CD14-positive monocyte (primary cell): ENCODE results near the gene RASA2. TPM values are rescaled to one million over a fixed set of nuclear protein-coding genes. Genes with fewer than 3 reads are reported as not detected.

Experiments
- DNase-seq, 3 donors: peaks; one replicate each; pipeline ENCODE4 v3.0.0-alpha.2; 2011 to 2022
- H2AFZ ChIP-seq: 2 replicates; pipeline ENCODE4 v1.6.0; 2012; ENCODE audit warnings: mild to moderate bottlenecking, low read depth, low read length, inconsistent platforms; ENCODE audit not compliant: insufficient read depth, poor library complexity, severe bottlenecking
- H3K27ac ChIP-seq, 2 donors: 1 replicate in 1 of 2; 2 replicates in 1 of 2; pipeline ENCODE4 v1.5.1; 2012 to 2013; ENCODE audit warnings: low read length in 2 of 2, control low read depth in 1 of 2, inconsistent platforms in 1 of 2, low read depth in 1 of 2, mild to moderate bottlenecking in 1 of 2
- H3K27me3 ChIP-seq, 2 donors: one replicate each; pipeline versions ENCODE4 v1.6.0 to v1.6.1; 2011 to 2013; ENCODE audit warnings: low read length in 2 of 2; ENCODE audit not compliant: control insufficient read depth in 2 of 2, insufficient read depth in 2 of 2
- H3K36me3 ChIP-seq, 2 donors: replicated peaks in 1 of 2; 1 replicate in 1 of 2; 2 replicates in 1 of 2; pipeline versions ENCODE4 v1.5.1 to v1.6.1; 2012 to 2013; ENCODE audit warnings: low read length in 2 of 2, control low read depth in 1 of 2, inconsistent platforms in 1 of 2, mild to moderate bottlenecking in 1 of 2; ENCODE audit not compliant: insufficient read depth in 2 of 2, control insufficient read depth in 1 of 2
- H3K4me1 ChIP-seq, 2 donors: 1 replicate in 1 of 2; 2 replicates in 1 of 2; pipeline versions ENCODE4 v1.5.1 to v1.6.1; 2012 to 2013; ENCODE audit warnings: low read length in 2 of 2, control low read depth in 1 of 2, inconsistent platforms in 1 of 2, mild to moderate bottlenecking in 1 of 2, moderate library complexity in 1 of 2; ENCODE audit not compliant: insufficient read depth in 2 of 2, control insufficient read depth in 1 of 2
- H3K4me2 ChIP-seq: replicated peaks from 2 replicates; pipeline ENCODE3; 2012; ENCODE audit warnings: low read length, moderate library complexity, mild to moderate bottlenecking; ENCODE audit not compliant: poor library complexity, severe bottlenecking; ENCODE audit errors: extremely low read depth
- H3K4me3 ChIP-seq, 3 experiments: fragments of 200-600 bp in 1 of 3; sonication (generic) in 1 of 3; replicated peaks in 1 of 3; 1 replicate in 2 of 3; 2 replicates in 1 of 3; pipeline ENCODE4 v1.5.1; 2011 to 2013; ENCODE audit warnings: low read length in 3 of 3, mild to moderate bottlenecking in 3 of 3, control low read depth in 2 of 3, low read depth in 2 of 3, inconsistent platforms in 1 of 3, moderate library complexity in 1 of 3
- H3K79me2 ChIP-seq: 2 replicates; pipeline ENCODE4 v1.6.0; 2012; ENCODE audit warnings: mild to moderate bottlenecking, control low read depth, inconsistent platforms, low read length, moderate library complexity; ENCODE audit not compliant: insufficient read depth
- H3K9ac ChIP-seq: 2 replicates; pipeline ENCODE4 v1.6.0; 2017; ENCODE audit warnings: low read length, mild to moderate bottlenecking; ENCODE audit not compliant: insufficient read depth, poor library complexity, severe bottlenecking
- H3K9me3 ChIP-seq, 2 donors: replicated peaks in 1 of 2; 1 replicate in 1 of 2; 2 replicates in 1 of 2; pipeline versions ENCODE4 v1.5.1 to v1.6.1; 2012 to 2013; ENCODE audit warnings: low read length in 2 of 2, control low read depth in 1 of 2; ENCODE audit not compliant: control insufficient read depth in 1 of 2, insufficient read depth in 1 of 2
- H4K20me1 ChIP-seq: 2 replicates; pipeline ENCODE4 v1.6.0; 2012; ENCODE audit warnings: mild to moderate bottlenecking, low read length, control low read depth, moderate library complexity; ENCODE audit not compliant: insufficient read depth
- H3K27ac Mint-ChIP-seq, 7 donors: one replicate each; pipeline ENCODE4 v1.8.0; 2020; ENCODE audit warnings: mild to moderate bottlenecking in 7 of 7, mixed read lengths in 7 of 7, moderate library complexity in 6 of 7, inconsistent platforms in 2 of 7
- H3K27me3 Mint-ChIP-seq, 3 donors: one replicate each; pipeline ENCODE4 v1.8.0; 2021 to 2022; ENCODE audit warnings: low read depth in 3 of 3, mild to moderate bottlenecking in 3 of 3, mixed read lengths in 3 of 3, moderate library complexity in 3 of 3, inconsistent platforms in 1 of 3
- H3K36me3 Mint-ChIP-seq, 2 donors: one replicate each; pipeline ENCODE4 v1.8.0; 2020; ENCODE audit warnings: mixed read lengths in 2 of 2, inconsistent platforms in 1 of 2, mild to moderate bottlenecking in 1 of 2
- H3K4me1 Mint-ChIP-seq: one replicate; pipeline ENCODE4 v1.8.0; 2020; ENCODE audit warnings: mild to moderate bottlenecking, mixed read lengths
- H3K4me3 Mint-ChIP-seq, 2 donors: one replicate each; pipeline ENCODE4 v1.8.0; 2020; ENCODE audit warnings: mild to moderate bottlenecking in 2 of 2, mixed read lengths in 2 of 2, moderate library complexity in 1 of 2
- H3K9me3 Mint-ChIP-seq, 7 donors: one replicate each; pipeline ENCODE4 v1.8.0; 2020 to 2022; ENCODE audit warnings: mixed read lengths in 7 of 7, mild to moderate bottlenecking in 6 of 7, moderate library complexity in 6 of 7, inconsistent platforms in 2 of 7
- CTCF ChIP-seq: fragments of 200-600 bp; IDR thresholded peaks from one replicate; pipeline ENCODE4 v1.8.0; 2022; ENCODE audit warnings: antibody characterized with exemption, mild to moderate bottlenecking
- WGBS: methylation state at CpG from one replicate; pipeline ENCODE4 v1.1.5; 2013; ENCODE audit warnings: missing lambda C conversion rate; ENCODE audit not compliant: insufficient coverage; 5-methylcytosine and 5-hydroxymethylcytosine counted together
- intact Hi-C, 2 donors: fragments of 100-400 bp; cut with micrococcal nuclease; formaldehyde crosslinking; loops; one replicate each; pipeline versions ENCODE4 v1.15.0 to v1.15.1; 2023
- polyA plus RNA-seq, 3 donors: library from polyadenylated mRNA; depleted of rRNA in 1 of 3; unstranded in 2 of 3; stranded (reverse) in 1 of 3; fragments of 300-500 nt in 2 of 3; fragments of >200 nt in 1 of 3; fragmentation: Illumina TruSeq in 2 of 3; gene quantifications; 1 replicate in 2 of 3; 2 replicates in 1 of 3; pipeline ENCODE4 v1.2.3, GENCODE V29; 2012 to 2021

Gene RASA2
- polyA plus RNA-seq, 3 donors = 7.0 to 13.5 (median 8.8) TPM

- peak overlapping the region in 1 of 3 experiments; percentile 47 for H3K4me3 ChIP-seq
- peak overlapping the region; percentile 68 for H3K4me2 ChIP-seq
- H3K9ac ChIP-seq = no peak overlapping the region
- no peaks in the 10 kb centered on the region for H3K27me3 Mint-ChIP-seq
- no CpG with 5 or more reads among the region's 1 CpG for WGBS
- peaks cover 3 to 26% of the 10 kb centered on the region in 2 donors for H3K36me3 ChIP-seq
- H3K4me3 Mint-ChIP-seq = peak overlapping the region; percentile 16 to 57
- H3K79me2 ChIP-seq = peaks cover 21% of the 10 kb centered on the region
- no peak overlapping the region for H2AFZ ChIP-seq
- H3K36me3 Mint-ChIP-seq = peaks cover 15 to 19% of the 10 kb centered on the region in 2 donors
- peak overlapping the region; percentile 57 to 68 for H3K27ac ChIP-seq
- intact Hi-C loops = no loop called here
- no peaks in the 10 kb centered on the region for H3K9me3 Mint-ChIP-seq
- DNase-seq = no peak
- no peaks in the 10 kb centered on the region for H3K27me3 ChIP-seq
- H3K27ac Mint-ChIP-seq = peak overlapping the region; percentile 74 to 90 (median 84)
- no peaks in the 10 kb centered on the region for H3K9me3 ChIP-seq
- peaks cover 53% of the 10 kb centered on the region for H3K4me1 Mint-ChIP-seq
- no peaks in the 10 kb centered on the region for H4K20me1 ChIP-seq
- TF ChIP-seq CTCF = no peak
- peaks cover 33 to 50% of the 10 kb centered on the region in 2 donors for H3K4me1 ChIP-seq
Observed at GRCh38 chr3:141529717-141530414, 43.0 kb downstream of the RASA2 start.

GRCh38 chr3:141530415-141530768 lies 43.6 kb downstream of the RASA2 start:
- WGBS = no CpG with 5 or more reads among the region's 1 CpG
- Histone ChIP-seq H2AFZ (no peak overlapping the region), H3K27ac (peak overlapping the region in 1 of 2 donors; percentile 68), H3K4me1 (peaks cover 28 to 45% of the 10 kb centered on the region in 2 donors), H3K36me3 (peaks cover 5 to 30% of the 10 kb centered on the region in 2 donors), H3K79me2 (peaks cover 21% of the 10 kb centered on the region), H3K9me3 (no peaks in the 10 kb centered on the region), H4K20me1 (no peaks in the 10 kb centered on the region), H3K4me3 (peak overlapping the region in 1 of 3 experiments; percentile 47), H3K9ac (no peak overlapping the region), H3K4me2 (peak overlapping the region; percentile 68), H3K27me3 (no peaks in the 10 kb centered on the region)
- Mint-ChIP-seq H3K27ac (peak overlapping the region; percentile 74 to 90 (median 84)), H3K36me3 (peaks cover 18 to 22% of the 10 kb centered on the region in 2 donors), H3K4me1 (peaks cover 47% of the 10 kb centered on the region), H3K4me3 (peak overlapping the region; percentile 16 to 57), H3K27me3 (no peaks in the 10 kb centered on the region), H3K9me3 (peaks cover 0 to 2% (median 0%) of the 10 kb centered on the region in 7 donors)
- intact Hi-C loops = no loop called here
- peak; percentile 10 to 27 (median 20) for DNase-seq
- no peak for TF ChIP-seq CTCF
